Endothelial cell of umbilical vein (primary cell): ENCODE data around the gene SSNA1. TPM values are rescaled to one million over a fixed set of nuclear protein-coding genes. Genes with fewer than 3 reads are reported as not detected.

Experiments used
- BruUV-seq: library from RNA; stranded (reverse); fragments of 400-500 nt; replicated peaks from 2 replicates; lab custom pipeline; 2021; lab: Mats Ljungman, UMichigan
- CTCF ChIA-PET: fragments of 300-600, 350-600 bp; sonication (Branson Sonifier 250); formaldehyde crosslinking; loops from one replicate; lab custom pipeline; 2021; ENCODE audit warnings: antibody characterized with exemption, inconsistent platforms; lab: Charles Lee
- POLR2A ChIA-PET: fragments of 300-600, 350-600 bp; sonication (Branson Sonifier 250); formaldehyde crosslinking; loops from one replicate; lab custom pipeline; 2021; ENCODE audit warnings: antibody characterized with exemption, inconsistent platforms; lab: Charles Lee
- DNase-seq: peaks from one replicate; pipeline ENCODE4 v3.0.0-alpha.2; 2011; ENCODE audit warnings: low read depth, low spot score
- FAIRE-seq: peaks from 2 replicates; lab custom pipeline; 2011; peaks lifted over from hg19 to GRCh38; lab: Jason Lieb, UNC
- H2AFZ ChIP-seq: 2 replicates; pipeline ENCODE4 v1.6.0; 2012; ENCODE audit warnings: low read depth, low read length, control low read depth, inconsistent platforms
- H3K27ac ChIP-seq: 2 replicates; pipeline ENCODE4 v1.5.1; 2011; ENCODE audit warnings: low read depth, mild to moderate bottlenecking, control low read depth, low read length, moderate library complexity; ENCODE audit not compliant: insufficient read depth
- H3K27me3 ChIP-seq, 2 experiments: 2 replicates each; pipeline versions ENCODE4 v1.6.0 to v1.6.1; 2011; ENCODE audit warnings: low read length in 2 of 2, mixed read lengths in 1 of 2; ENCODE audit not compliant: control insufficient read depth in 2 of 2, insufficient read depth in 2 of 2
- H3K36me3 ChIP-seq, 2 experiments: 2 replicates in 1 of 2; 3 replicates in 1 of 2; pipeline ENCODE4 v1.5.1; 2011; ENCODE audit warnings: low read length in 2 of 2, mild to moderate bottlenecking in 1 of 2, moderate library complexity in 1 of 2; ENCODE audit not compliant: control insufficient read depth in 2 of 2, insufficient read depth in 2 of 2; ENCODE audit errors: extremely low read depth in 1 of 2
- H3K4me1 ChIP-seq: 3 replicates; pipeline ENCODE4 v1.5.1; 2011; ENCODE audit warnings: mild to moderate bottlenecking, low read length; ENCODE audit not compliant: control insufficient read depth, insufficient read depth; ENCODE audit errors: extremely low read depth
- H3K4me2 ChIP-seq: 2 replicates; pipeline ENCODE4 v1.6.1; 2011; ENCODE audit warnings: low read length, control low read depth, mixed read lengths; ENCODE audit not compliant: insufficient read depth
- H3K4me3 ChIP-seq, 3 experiments: fragments of 200-600 bp in 1 of 3; sonication (generic), shearing (Covaris generic) in 1 of 3; replicated peaks in 1 of 3; 2 replicates each; pipeline ENCODE4 v1.5.1; 2011 to 2016; ENCODE audit warnings: control low read depth in 3 of 3, low read length in 3 of 3, mild to moderate bottlenecking in 2 of 3, inconsistent platforms in 1 of 3, low read depth in 1 of 3, moderate library complexity in 1 of 3; ENCODE audit not compliant: insufficient read depth in 1 of 3
- H3K79me2 ChIP-seq: 2 replicates; pipeline ENCODE4 v1.6.0; 2012; ENCODE audit warnings: low read length, inconsistent platforms; ENCODE audit not compliant: control insufficient read depth, insufficient read depth
- H3K9ac ChIP-seq: replicated peaks from 2 replicates; pipeline ENCODE3; 2011; ENCODE audit warnings: low read length, control low read depth; ENCODE audit not compliant: insufficient read depth; ENCODE audit errors: extremely low read depth
- H3K9me1 ChIP-seq: replicated peaks from 3 replicates; pipeline ENCODE4 v1.6.0; 2011; ENCODE audit warnings: mild to moderate bottlenecking, low read length; ENCODE audit not compliant: control insufficient read depth, insufficient read depth; ENCODE audit errors: extremely low read depth
- H3K9me3 ChIP-seq: replicated peaks from 2 replicates; pipeline ENCODE4 v1.5.1; 2012; ENCODE audit warnings: low read length, inconsistent platforms; ENCODE audit not compliant: control insufficient read depth, insufficient read depth
- H4K20me1 ChIP-seq: replicated peaks from 2 replicates; pipeline ENCODE3; 2011; ENCODE audit warnings: mild to moderate bottlenecking, low read length; ENCODE audit not compliant: control insufficient read depth, insufficient read depth; ENCODE audit errors: extremely low read depth
- EZH2 ChIP-seq: IDR thresholded peaks from 2 replicates; pipeline ENCODE4 v1.6.1; 2012; ENCODE audit warnings: borderline replicate concordance, low read depth, mild to moderate bottlenecking, moderate library complexity, low read length, inconsistent platforms; ENCODE audit not compliant: severe bottlenecking
- FOS ChIP-seq: IDR thresholded peaks from 2 replicates; pipeline ENCODE4 v1.6.1; 2011; ENCODE audit warnings: mild to moderate bottlenecking, low read length, moderate library complexity, borderline replicate concordance; ENCODE audit not compliant: insufficient read depth
- GATA2 ChIP-seq: IDR thresholded peaks from 2 replicates; pipeline ENCODE4 v1.7.0; 2011; ENCODE audit warnings: low read depth, mild to moderate bottlenecking, moderate library complexity, mixed read lengths, low read length; ENCODE audit not compliant: insufficient read length, insufficient read depth
- JUN ChIP-seq: IDR thresholded peaks from 2 replicates; pipeline ENCODE4 v1.6.1; 2011; ENCODE audit warnings: borderline replicate concordance, low read depth; ENCODE audit not compliant: insufficient read length, insufficient read depth
- MYC ChIP-seq: IDR thresholded peaks from one replicate; pipeline ENCODE4 v1.6.1; 2011; ENCODE audit warnings: mild to moderate bottlenecking, low read depth, low read length
- POLR2A ChIP-seq: IDR thresholded peaks from 2 replicates; pipeline ENCODE4 v1.6.1; 2012; ENCODE audit warnings: low read depth, mild to moderate bottlenecking, control low read depth, low read length
- POLR2AphosphoS5 ChIP-seq: IDR thresholded peaks from 2 replicates; pipeline ENCODE4 v1.6.1; 2012; ENCODE audit warnings: low read depth, mild to moderate bottlenecking, control low read depth, low read length, moderate library complexity; ENCODE audit not compliant: insufficient read depth
- dilution Hi-C: fragments of 300-500 bp; cut with MboI; formaldehyde crosslinking; loops from one replicate; pipeline ENCODE4 v1.15.0; 2019; ENCODE audit warnings: low sequenced_read_pairs; ENCODE audit not compliant: extremely low pct_ligation_motif_present
- intact Hi-C: fragments of 100-400 bp; cut with micrococcal nuclease; formaldehyde crosslinking; loops from one replicate; pipeline ENCODE4 v1.10.0; 2022
- polyA plus RNA-seq, 4 experiments: library from polyadenylated mRNA; depleted of rRNA in 3 of 4; stranded (reverse) in 3 of 4; unstranded in 1 of 4; fragments of >200 nt; gene quantifications; 2 replicates each; pipeline versions ENCODE4 v1.2.1 to v1.2.3, GENCODE V29; 2011 to 2012; ENCODE audit warnings: missing spikeins in 1 of 4
- total RNA-seq: library from RNA; stranded (reverse); gene quantifications from 2 replicates; pipeline ENCODE4 v1.2.3, GENCODE V29; 2021
- TF ChIP-seq, protein P1 (sequence below), 2 donors: IDR thresholded peaks; 1 replicate in 1 of 2; 2 replicates in 1 of 2; pipeline ENCODE4 v1.5.1; 2011; ENCODE audit warnings: low read length in 2 of 2, mild to moderate bottlenecking in 2 of 2, moderate library complexity in 2 of 2, control low read depth in 1 of 2, inconsistent platforms in 1 of 2, low read depth in 1 of 2; ENCODE audit not compliant: insufficient read depth in 1 of 2; ENCODE audit errors: extremely low read depth in 1 of 2
- TF ChIP-seq, protein P2 (sequence below): IDR thresholded peaks from 2 replicates; pipeline ENCODE4 v1.6.1; 2011; ENCODE audit not compliant: insufficient read depth, insufficient read length

Gene SSNA1
- total and polyA plus RNA-seq, 2 donors (not counting 3 experiments of a cell fraction or from before 2014, with no cell fraction given), result 89.0 to 146 TPM

GRCh38 chr9:137169896-137170358 is 18.5 kb upstream of the SSNA1 start, which contains the start of gene LRRC26:
Gene LRRC26 (minus strand): TSS chr9:137170051. CDS start chr9:137169943, 108 bp downstream.
- TF ChIP-seq, protein P1, sequence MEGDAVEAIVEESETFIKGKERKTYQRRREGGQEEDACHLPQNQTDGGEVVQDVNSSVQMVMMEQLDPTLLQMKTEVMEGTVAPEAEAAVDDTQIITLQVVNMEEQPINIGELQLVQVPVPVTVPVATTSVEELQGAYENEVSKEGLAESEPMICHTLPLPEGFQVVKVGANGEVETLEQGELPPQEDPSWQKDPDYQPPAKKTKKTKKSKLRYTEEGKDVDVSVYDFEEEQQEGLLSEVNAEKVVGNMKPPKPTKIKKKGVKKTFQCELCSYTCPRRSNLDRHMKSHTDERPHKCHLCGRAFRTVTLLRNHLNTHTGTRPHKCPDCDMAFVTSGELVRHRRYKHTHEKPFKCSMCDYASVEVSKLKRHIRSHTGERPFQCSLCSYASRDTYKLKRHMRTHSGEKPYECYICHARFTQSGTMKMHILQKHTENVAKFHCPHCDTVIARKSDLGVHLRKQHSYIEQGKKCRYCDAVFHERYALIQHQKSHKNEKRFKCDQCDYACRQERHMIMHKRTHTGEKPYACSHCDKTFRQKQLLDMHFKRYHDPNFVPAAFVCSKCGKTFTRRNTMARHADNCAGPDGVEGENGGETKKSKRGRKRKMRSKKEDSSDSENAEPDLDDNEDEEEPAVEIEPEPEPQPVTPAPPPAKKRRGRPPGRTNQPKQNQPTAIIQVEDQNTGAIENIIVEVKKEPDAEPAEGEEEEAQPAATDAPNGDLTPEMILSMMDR (IDR thresholded peaks at IDR 0.05; ENCODE audit: extremely low read depth in 1 of 2, insufficient read depth in 1 of 2, low read depth in 1 of 2, low read length in 2 of 2), result no peak
- TF ChIP-seq GATA2 (no peak), FOS (no peak), POLR2AphosphoS5 (no peak), EZH2 (no peak), JUN (no peak), MYC (no peak), POLR2A (no peak)
- TF ChIP-seq, protein P2, sequence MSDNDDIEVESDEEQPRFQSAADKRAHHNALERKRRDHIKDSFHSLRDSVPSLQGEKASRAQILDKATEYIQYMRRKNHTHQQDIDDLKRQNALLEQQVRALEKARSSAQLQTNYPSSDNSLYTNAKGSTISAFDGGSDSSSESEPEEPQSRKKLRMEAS, result no peak
- intact Hi-C loops (no loop called here), dilution Hi-C loops (no loop called here)
- CTCF ChIA-PET, result interaction anchor here (1.1 kb wide), 1 partner anchor 35 kb away, joined by 3 read pairs; no protein-coding TSS in a partner anchor
- Histone ChIP-seq H3K36me3 (no peaks in the 10 kb centered on the region), H3K9me3 (no peaks in the 10 kb centered on the region), H2AFZ (no peak within 1 kb of the TSS), H3K4me2 (peak within 1 kb of the TSS; percentile 32), H3K9me1 (no peaks in the 10 kb centered on the region), H3K27me3 (peaks cover 23 to 29% of the 10 kb centered on the region in 2 experiments), H3K79me2 (no peaks in the 10 kb centered on the region), H3K4me1 (no peaks in the 10 kb centered on the region), H3K9ac (no peak within 1 kb of the TSS), H4K20me1 (no peaks in the 10 kb centered on the region), H3K27ac (no peak within 1 kb of the TSS), H3K4me3 (peak within 1 kb of the TSS in 2 of 3 experiments; percentile 5 to 10)
- POLR2A ChIA-PET, result no interaction called here
- no peak for FAIRE-seq
- DNase-seq, result no peak
- no TSS peak for BruUV-seq
